Suprapubic skin (tissue), 4 donors: ENCODE results near the gene TRIO. TPM values are rescaled to one million over a fixed set of nuclear protein-coding genes. Genes with fewer than 3 reads are reported as not detected.

Experiments used
- DNase-seq, 2 donors: peaks; one replicate each; pipeline ENCODE4 v3.0.0-alpha.2; 2019; ENCODE audit warnings: low spot score in 2 of 2
- H3K27ac ChIP-seq: fragments of 200-600 bp; sonication (generic); one replicate; pipeline ENCODE4 v1.5.1; 2019
- H3K27me3 ChIP-seq: fragments of 200-600 bp; sonication (generic); one replicate; pipeline ENCODE4 v1.5.1; 2019
- H3K36me3 ChIP-seq: fragments of 200-600 bp; sonication (generic); one replicate; pipeline ENCODE4 v1.5.1; 2019
- H3K4me1 ChIP-seq: fragments of 200-600 bp; sonication (generic); one replicate; pipeline ENCODE4 v1.5.1; 2019
- H3K4me3 ChIP-seq: fragments of 200-600 bp; sonication (generic); one replicate; pipeline ENCODE4 v1.5.1; 2019; ENCODE audit warnings: mild to moderate bottlenecking
- H3K9me3 ChIP-seq: fragments of 200-600 bp; sonication (generic); one replicate; pipeline ENCODE4 v1.5.1; 2019
- CTCF ChIP-seq, 2 donors: fragments of 200-600 bp in 1 of 2; fragments of 450-650 bp in 1 of 2; sonication (generic) in 1 of 2; IDR thresholded peaks; one replicate each; pipeline ENCODE4 v1.5.1; 2016 to 2019; ENCODE audit warnings: antibody characterized with exemption in 2 of 2, mild to moderate bottlenecking in 1 of 2, moderate library complexity in 1 of 2
- EP300 ChIP-seq: sonication (generic); formaldehyde crosslinking; IDR thresholded peaks from one replicate; pipeline ENCODE4 v1.6.1; 2017; ENCODE audit warnings: antibody characterized with exemption
- POLR2A ChIP-seq, 2 donors: fragments of 450-650 bp; IDR thresholded peaks; one replicate each; pipeline ENCODE4 v1.6.1; 2017; ENCODE audit warnings: antibody characterized with exemption in 2 of 2, mild to moderate bottlenecking in 2 of 2, moderate library complexity in 2 of 2
- POLR2AphosphoS5 ChIP-seq, 3 donors: sonication (generic); formaldehyde crosslinking; IDR thresholded peaks; one replicate each; pipeline ENCODE4 v1.6.1; 2017; ENCODE audit warnings: antibody characterized with exemption in 3 of 3
- WGBS: methylation state at CpG from one replicate; pipeline ENCODE4 v1.1.5; 2018; 5-methylcytosine and 5-hydroxymethylcytosine counted together
- total RNA-seq, 4 donors: library from RNA; depleted of rRNA; stranded (reverse); fragments of >200 nt; gene quantifications; one replicate each; pipeline ENCODE4 v1.1.0, GENCODE V29; 2016

Gene TRIO
- total RNA-seq, 4 donors from 2014 or later = 62.7 to 159 (median 70.4) TPM

GRCh38 chr5:14236757-14237156 lies 93.6 kb downstream of the TRIO start:
- H3K27ac ChIP-seq = no peak overlapping the region
- H3K27me3 ChIP-seq = no peaks in the 10 kb centered on the region
- H3K36me3 ChIP-seq = no peaks in the 10 kb centered on the region
- no peak overlapping the region for H3K4me3 ChIP-seq
- DNase-seq = no peak
- no peak for TF ChIP-seq EP300
- peaks cover 4% of the 10 kb centered on the region for H3K4me1 ChIP-seq
- 96% methylated on average over 3 of the region's 3 CpGs for WGBS
- no peaks in the 10 kb centered on the region for H3K9me3 ChIP-seq

- H3K27ac ChIP-seq = no peak overlapping the region
- no peak for DNase-seq
- TF ChIP-seq CTCF (IDR thresholded peaks at IDR 0.05) (no peak), POLR2AphosphoS5 (IDR thresholded peaks at IDR 0.05) (no peak), EP300 (no peak), POLR2A (IDR thresholded peaks at IDR 0.05) (no peak)
- no peaks in the 10 kb centered on the region for H3K36me3 ChIP-seq
- H3K9me3 ChIP-seq = no peaks in the 10 kb centered on the region
- H3K4me1 ChIP-seq = peaks cover 4% of the 10 kb centered on the region
- no peaks in the 10 kb centered on the region for H3K27me3 ChIP-seq
- WGBS = 90% methylated on average over 12 of the region's 12 CpGs
- H3K4me3 ChIP-seq = no peak overlapping the region
Observed at GRCh38 chr5:14237317-14238086, 94.4 kb downstream of the TRIO start.

DNA sequence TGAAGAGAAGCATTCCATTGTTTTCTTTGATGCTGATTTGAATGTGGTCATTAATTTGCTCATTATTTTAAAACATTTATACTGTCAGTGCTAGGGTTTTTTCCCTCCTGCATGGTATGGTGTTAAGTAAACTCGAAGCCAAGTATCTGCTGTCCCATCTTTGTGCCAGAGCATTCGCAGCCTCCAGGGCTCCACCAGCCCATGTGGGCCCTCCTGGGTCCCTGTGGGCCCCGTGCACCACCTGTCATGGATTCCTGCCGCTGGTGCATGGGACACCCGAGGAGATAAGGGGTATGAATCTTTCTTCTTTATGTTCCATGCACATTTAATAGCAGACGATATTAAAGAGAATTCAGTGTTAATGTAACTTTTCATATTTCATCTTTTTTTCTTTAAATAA lies 95.1 kb downstream of the TRIO start:
- no peaks in the 10 kb centered on the region for H3K9me3 ChIP-seq
- TF ChIP-seq EP300 = no peak
- TF ChIP-seq CTCF (IDR thresholded peaks at IDR 0.05) = no peak
- TF ChIP-seq POLR2A (IDR thresholded peaks at IDR 0.05) = no peak
- no peak for TF ChIP-seq POLR2AphosphoS5 (IDR thresholded peaks at IDR 0.05)
- peaks cover 4% of the 10 kb centered on the region for H3K4me1 ChIP-seq

GRCh38 chr5:14239404-14239803 lies 96.3 kb downstream of the TRIO start:
- DNase-seq = no peak
- no peaks in the 10 kb centered on the region for H3K36me3 ChIP-seq
- TF ChIP-seq POLR2A (IDR thresholded peaks at IDR 0.05) (no peak), EP300 (no peak), POLR2AphosphoS5 (IDR thresholded peaks at IDR 0.05) (no peak), CTCF (IDR thresholded peaks at IDR 0.05) (no peak)
- H3K9me3 ChIP-seq = no peaks in the 10 kb centered on the region
- 95% methylated on average over 8 of the region's 8 CpGs for WGBS
- no peak overlapping the region for H3K4me3 ChIP-seq
- no peaks in the 10 kb centered on the region for H3K27me3 ChIP-seq
- peaks cover 4% of the 10 kb centered on the region for H3K4me1 ChIP-seq
- no peak overlapping the region for H3K27ac ChIP-seq

More for the DNA sequence above, 95.1 kb downstream of the TRIO start:
- H3K36me3 ChIP-seq = no peaks in the 10 kb centered on the region
- WGBS = 82% methylated on average over 6 of the region's 6 CpGs
- DNase-seq = no peak
- no peak overlapping the region for H3K27ac ChIP-seq
- H3K27me3 ChIP-seq = no peaks in the 10 kb centered on the region
- H3K4me3 ChIP-seq = no peak overlapping the region

- 80% methylated on average over 2 of the region's 2 CpGs for WGBS
- DNase-seq = no peak
- Histone ChIP-seq H3K27ac (no peak overlapping the region), H3K9me3 (no peaks in the 10 kb centered on the region), H3K36me3 (no peaks in the 10 kb centered on the region), H3K27me3 (no peaks in the 10 kb centered on the region), H3K4me1 (peaks cover 4% of the 10 kb centered on the region), H3K4me3 (no peak overlapping the region)
- TF ChIP-seq POLR2AphosphoS5 (IDR thresholded peaks at IDR 0.05) (no peak), EP300 (no peak), POLR2A (IDR thresholded peaks at IDR 0.05) (no peak), CTCF (IDR thresholded peaks at IDR 0.05) (no peak)
Observed at GRCh38 chr5:14239951-14240350, 96.8 kb downstream of the TRIO start.
